Keratinocyte (primary cell): ENCODE results near the gene HACD1. TPM values are rescaled to one million over a fixed set of nuclear protein-coding genes. Genes with fewer than 3 reads are reported as not detected.

ENCODE experiments used
- DNase-seq: peaks from one replicate; pipeline ENCODE4 v3.0.0-alpha.2; 2011; ENCODE audit warnings: low read depth, missing footprints, low spot score
- FAIRE-seq: peaks from 2 replicates; lab custom pipeline; 2011; peaks lifted over from hg19 to GRCh38; lab: Jason Lieb, UNC
- H2AFZ ChIP-seq: 2 replicates; pipeline ENCODE4 v1.6.0; 2012; ENCODE audit warnings: low read length, control low read depth, inconsistent platforms; ENCODE audit not compliant: control insufficient read depth
- H3K27ac ChIP-seq: 2 replicates; pipeline ENCODE4 v1.5.1; 2011; ENCODE audit warnings: low read length; ENCODE audit not compliant: control insufficient read depth, insufficient read depth
- H3K27me3 ChIP-seq: 3 replicates; pipeline ENCODE4 v1.6.0; 2011; ENCODE audit warnings: low read length; ENCODE audit not compliant: control insufficient read depth, insufficient read depth; ENCODE audit errors: extremely low read depth
- H3K36me3 ChIP-seq, 2 experiments: 2 replicates in 1 of 2; 3 replicates in 1 of 2; pipeline ENCODE4 v1.5.1; 2011; ENCODE audit warnings: low read length in 2 of 2, mild to moderate bottlenecking in 1 of 2; ENCODE audit not compliant: control insufficient read depth in 2 of 2, insufficient read depth in 2 of 2; ENCODE audit errors: extremely low read depth in 1 of 2
- H3K4me1 ChIP-seq: 3 replicates; pipeline ENCODE4 v1.5.1; 2011; ENCODE audit warnings: low read length; ENCODE audit not compliant: control insufficient read depth, insufficient read depth; ENCODE audit errors: extremely low read depth
- H3K4me2 ChIP-seq: 3 replicates; pipeline ENCODE4 v1.6.0; 2011; ENCODE audit warnings: low read depth, low read length; ENCODE audit not compliant: control insufficient read depth, insufficient read depth; ENCODE audit errors: extremely low read depth
- H3K4me3 ChIP-seq, 3 experiments: fragments of 200-600 bp in 1 of 3; sonication (generic) in 1 of 3; 2 replicates in 2 of 3; 3 replicates in 1 of 3; pipeline ENCODE4 v1.5.1; 2011 to 2016; ENCODE audit warnings: low read length in 3 of 3, mild to moderate bottlenecking in 3 of 3, control low read depth in 2 of 3, inconsistent platforms in 1 of 3, low read depth in 1 of 3, mixed read lengths in 1 of 3, mixed run types in 1 of 3, moderate library complexity in 1 of 3; ENCODE audit not compliant: control insufficient read depth in 2 of 3, insufficient read depth in 2 of 3; ENCODE audit errors: extremely low read depth in 1 of 3
- H3K79me2 ChIP-seq: 2 replicates; pipeline ENCODE4 v1.6.0; 2012; ENCODE audit warnings: low read length; ENCODE audit not compliant: control insufficient read depth, insufficient read depth
- H3K9ac ChIP-seq: 3 replicates; pipeline ENCODE4 v1.6.0; 2011; ENCODE audit warnings: low read length; ENCODE audit not compliant: control insufficient read depth, insufficient read depth; ENCODE audit errors: extremely low read depth
- H3K9me1 ChIP-seq: 3 replicates; pipeline ENCODE4 v1.6.0; 2011; ENCODE audit warnings: low read length; ENCODE audit not compliant: control insufficient read depth, insufficient read depth; ENCODE audit errors: extremely low read depth
- H3K9me3 ChIP-seq: 2 replicates; pipeline ENCODE4 v1.5.1; 2012; ENCODE audit warnings: low read depth, low read length; ENCODE audit not compliant: control insufficient read depth
- H4K20me1 ChIP-seq: 3 replicates; pipeline ENCODE4 v1.6.0; 2011; ENCODE audit warnings: low read length; ENCODE audit not compliant: control insufficient read depth, insufficient read depth; ENCODE audit errors: extremely low read depth
- EZH2 ChIP-seq: IDR thresholded peaks from one replicate; pipeline ENCODE4 v1.6.1; 2012; ENCODE audit warnings: inconsistent platforms, mild to moderate bottlenecking, low read length, moderate library complexity
- dilution Hi-C: fragments of 300-500 bp; cut with MboI; formaldehyde crosslinking; loops from one replicate; pipeline ENCODE4 v1.7.0; 2020; ENCODE audit warnings: low sequenced_read_pairs; ENCODE audit not compliant: extremely low pct_ligation_motif_present
- polyA plus RNA-seq, 5 experiments: library from polyadenylated mRNA; depleted of rRNA in 3 of 5; stranded (reverse) in 3 of 5; stranded (forward) in 1 of 5; unstranded in 1 of 5; fragments of >200 nt; gene quantifications; 1 replicate in 1 of 5; 2 replicates in 3 of 5; 3 replicates in 1 of 5; pipeline versions ENCODE4 v1.2.1 to v1.2.3, GENCODE V29; 2011 to 2012; ENCODE audit warnings: missing spikeins in 2 of 5, low read depth in 1 of 5, low replicate concordance in 1 of 5
- TF ChIP-seq, protein P1 (sequence below), 3 experiments: IDR thresholded peaks in 1 of 3; conservative IDR thresholded peaks in 1 of 3; optimal IDR thresholded peaks in 1 of 3; 2 replicates in 2 of 3; 3 replicates in 1 of 3; pipeline versions ENCODE3 to v1.5.1; 2011; ENCODE audit warnings: low read length in 3 of 3, mild to moderate bottlenecking in 3 of 3, moderate library complexity in 2 of 3, control low read depth in 1 of 3, inconsistent platforms in 1 of 3; ENCODE audit not compliant: insufficient read depth in 2 of 3; ENCODE audit errors: extremely low read depth in 1 of 3

HACD1 gene
- polyA plus RNA-seq, 1 donor (not counting 4 experiments of a cell fraction or from before 2014, with no cell fraction given): 46.3 TPM

DNA sequence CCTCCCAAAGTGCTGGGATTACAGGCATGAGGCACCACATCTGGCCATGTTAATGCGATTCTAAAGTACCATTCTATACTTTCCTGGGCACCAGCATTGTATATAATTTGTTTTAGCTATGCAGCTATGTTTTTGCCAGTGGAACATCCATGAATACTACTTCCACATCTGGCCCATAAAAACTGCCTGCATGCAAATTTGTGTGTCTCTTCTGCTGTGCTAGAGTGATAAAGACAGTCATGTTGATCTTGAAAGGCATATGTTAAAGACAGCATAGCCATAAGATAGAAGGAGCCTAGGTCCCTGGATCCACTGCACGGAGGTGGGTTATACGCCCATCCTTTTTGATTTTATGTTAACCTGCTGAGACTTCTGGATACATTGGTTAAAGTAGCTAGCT lies 52.3 kb downstream of the HACD1 start:
- H4K20me1 ChIP-seq: no peaks in the 10 kb centered on the region
- dilution Hi-C loops: no loop called here

DNA sequence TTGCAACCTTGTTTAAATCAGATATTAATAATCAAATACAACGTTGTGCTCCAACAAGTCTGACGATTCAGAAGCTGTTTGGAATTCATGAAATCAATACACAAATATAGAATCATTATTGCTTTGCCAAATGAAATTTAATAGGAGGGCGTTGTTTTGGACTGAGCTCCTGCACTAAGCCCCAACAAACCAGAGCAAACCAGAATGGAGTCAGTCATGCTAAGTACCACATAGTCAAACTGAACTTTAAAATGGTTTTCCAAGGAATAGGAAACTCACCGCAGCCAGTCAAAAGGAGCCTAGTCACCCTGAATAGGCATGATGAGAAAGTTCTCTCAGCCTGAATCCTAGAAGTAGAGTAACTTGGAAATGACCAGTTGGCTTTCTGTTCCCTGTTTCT lies 53.7 kb downstream of the HACD1 start:
- Histone ChIP-seq H3K27ac (no peak overlapping the region), H3K9ac (no peak overlapping the region), H2AFZ (no peak overlapping the region), H3K36me3 (no peaks in the 10 kb centered on the region), H4K20me1 (no peaks in the 10 kb centered on the region), H3K4me2 (no peak overlapping the region), H3K9me1 (no peaks in the 10 kb centered on the region), H3K4me1 (no peaks in the 10 kb centered on the region), H3K9me3 (no peaks in the 10 kb centered on the region), H3K79me2 (no peaks in the 10 kb centered on the region), H3K27me3 (no peaks in the 10 kb centered on the region), H3K4me3 (no peak overlapping the region)
- FAIRE-seq (no peak), DNase-seq (no peak)
- dilution Hi-C loops: no loop called here
- TF ChIP-seq, protein P1, sequence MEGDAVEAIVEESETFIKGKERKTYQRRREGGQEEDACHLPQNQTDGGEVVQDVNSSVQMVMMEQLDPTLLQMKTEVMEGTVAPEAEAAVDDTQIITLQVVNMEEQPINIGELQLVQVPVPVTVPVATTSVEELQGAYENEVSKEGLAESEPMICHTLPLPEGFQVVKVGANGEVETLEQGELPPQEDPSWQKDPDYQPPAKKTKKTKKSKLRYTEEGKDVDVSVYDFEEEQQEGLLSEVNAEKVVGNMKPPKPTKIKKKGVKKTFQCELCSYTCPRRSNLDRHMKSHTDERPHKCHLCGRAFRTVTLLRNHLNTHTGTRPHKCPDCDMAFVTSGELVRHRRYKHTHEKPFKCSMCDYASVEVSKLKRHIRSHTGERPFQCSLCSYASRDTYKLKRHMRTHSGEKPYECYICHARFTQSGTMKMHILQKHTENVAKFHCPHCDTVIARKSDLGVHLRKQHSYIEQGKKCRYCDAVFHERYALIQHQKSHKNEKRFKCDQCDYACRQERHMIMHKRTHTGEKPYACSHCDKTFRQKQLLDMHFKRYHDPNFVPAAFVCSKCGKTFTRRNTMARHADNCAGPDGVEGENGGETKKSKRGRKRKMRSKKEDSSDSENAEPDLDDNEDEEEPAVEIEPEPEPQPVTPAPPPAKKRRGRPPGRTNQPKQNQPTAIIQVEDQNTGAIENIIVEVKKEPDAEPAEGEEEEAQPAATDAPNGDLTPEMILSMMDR (optimal IDR thresholded peaks at IDR 0.05 in 1 of 3, IDR thresholded peaks at IDR 0.05 in 1 of 3, conservative IDR thresholded peaks at IDR 0.05 in 1 of 3; ENCODE audit: extremely low read depth in 1 of 3, insufficient read depth in 2 of 3, low read length in 3 of 3): no peak
- TF ChIP-seq EZH2: no peak

More for the DNA sequence above, 52.3 kb downstream of the HACD1 start:
- Histone ChIP-seq H3K4me2 (no peak overlapping the region), H3K9ac (no peak overlapping the region), H3K79me2 (no peaks in the 10 kb centered on the region), H2AFZ (no peak overlapping the region), H3K27ac (no peak overlapping the region), H3K4me3 (no peak overlapping the region), H3K4me1 (no peaks in the 10 kb centered on the region), H3K27me3 (no peaks in the 10 kb centered on the region), H3K9me3 (no peaks in the 10 kb centered on the region), H3K36me3 (no peaks in the 10 kb centered on the region), H3K9me1 (no peaks in the 10 kb centered on the region)
- TF ChIP-seq EZH2: no peak
- TF ChIP-seq, protein P1 (optimal IDR thresholded peaks at IDR 0.05 in 1 of 3, IDR thresholded peaks at IDR 0.05 in 1 of 3, conservative IDR thresholded peaks at IDR 0.05 in 1 of 3; ENCODE audit: extremely low read depth in 1 of 3, insufficient read depth in 2 of 3, low read length in 3 of 3): no peak
- FAIRE-seq (no peak), DNase-seq (no peak)
